Nephron progenitor cell (in vitro differentiated cells): ENCODE data around the gene DCP1B.

Source experiments
- DNase-seq: peaks from one replicate; pipeline ENCODE4 v3.0.0; 2021
- H3K27ac Mint-ChIP-seq: 2 replicates; pipeline ENCODE4 v1.8.0; 2021; ENCODE audit warnings: mild to moderate bottlenecking, moderate library complexity, mixed read lengths
- H3K27me3 Mint-ChIP-seq: 2 replicates; pipeline ENCODE4 v1.8.0; 2021; ENCODE audit warnings: mild to moderate bottlenecking, low read depth, mixed read lengths; ENCODE audit not compliant: poor library complexity
- H3K36me3 Mint-ChIP-seq: 2 replicates; pipeline ENCODE4 v1.8.0; 2021; ENCODE audit warnings: low read depth, mixed read lengths
- H3K4me1 Mint-ChIP-seq: 2 replicates; pipeline ENCODE4 v1.8.0; 2021; ENCODE audit warnings: mixed read lengths
- H3K4me3 Mint-ChIP-seq: 2 replicates; pipeline ENCODE4 v1.8.0; 2021; ENCODE audit warnings: mild to moderate bottlenecking, moderate library complexity, mixed read lengths
- H3K9me3 Mint-ChIP-seq: 2 replicates; pipeline ENCODE4 v1.8.0; 2021; ENCODE audit warnings: mild to moderate bottlenecking, moderate library complexity, mixed read lengths
- TF ChIP-seq, protein P1 (sequence below): fragments of 200-600 bp; sonication (generic); IDR thresholded peaks from 2 replicates; pipeline ENCODE4 v1.5.0; 2021; ENCODE audit warnings: antibody characterized with exemption

Gene DCP1B

DNA sequence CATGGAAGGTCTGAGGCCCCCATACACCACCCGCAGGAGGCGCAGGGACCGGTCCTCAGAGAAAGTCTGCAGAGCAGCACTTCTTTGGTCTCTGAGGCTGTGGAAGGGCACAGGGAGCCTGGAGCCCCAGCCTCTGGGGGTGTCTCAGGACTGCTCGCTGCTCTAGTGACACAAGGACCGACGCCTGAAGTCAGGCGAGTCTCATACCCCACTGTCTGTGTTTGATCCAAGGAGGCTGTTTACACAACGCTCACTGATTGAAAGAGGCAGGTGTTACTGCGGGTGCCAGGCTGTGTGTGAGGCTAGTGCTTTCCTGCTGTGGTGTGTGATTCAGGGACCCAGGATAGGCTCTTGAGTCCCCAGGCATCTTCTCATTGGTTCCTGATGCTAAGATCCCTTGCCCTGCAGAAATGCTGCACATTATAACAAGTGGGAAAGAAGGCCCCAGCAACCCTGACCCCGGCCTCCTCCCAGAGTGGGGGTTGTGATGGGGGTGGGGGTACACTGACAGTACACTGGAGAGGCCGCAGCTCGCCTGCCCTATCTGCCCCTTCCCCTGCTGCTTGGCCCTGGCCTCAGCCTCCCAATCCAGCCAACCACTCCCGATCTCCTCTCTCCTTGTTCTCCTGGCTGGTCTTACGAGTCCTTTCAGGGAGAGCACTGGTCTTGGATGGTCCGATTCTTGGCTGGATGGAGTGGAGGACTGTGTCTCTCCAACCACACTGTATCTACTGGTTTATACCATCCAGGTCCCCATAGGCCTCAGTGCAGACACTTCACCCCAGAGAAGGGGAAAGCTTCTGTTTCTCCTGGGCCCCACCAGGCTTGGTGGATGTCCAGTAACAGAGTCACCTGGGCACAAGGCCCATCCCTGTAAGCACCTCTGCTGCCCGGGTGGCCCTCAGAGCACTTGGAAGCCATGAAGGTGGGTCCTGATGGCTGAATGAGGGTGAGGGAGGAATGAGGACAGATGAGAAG, 92.4 kb downstream of the DCP1B start:
- Mint-ChIP-seq H3K4me3 (no peak overlapping the region), H3K27ac (no peak overlapping the region), H3K9me3 (peaks cover 15% of the 10 kb centered on the region), H3K4me1 (peaks cover 61% of the 10 kb centered on the region), H3K36me3 (peaks cover 4% of the 10 kb centered on the region), H3K27me3 (peaks cover 17% of the 10 kb centered on the region)
- DNase-seq, result no peak
- TF ChIP-seq, protein P1, sequence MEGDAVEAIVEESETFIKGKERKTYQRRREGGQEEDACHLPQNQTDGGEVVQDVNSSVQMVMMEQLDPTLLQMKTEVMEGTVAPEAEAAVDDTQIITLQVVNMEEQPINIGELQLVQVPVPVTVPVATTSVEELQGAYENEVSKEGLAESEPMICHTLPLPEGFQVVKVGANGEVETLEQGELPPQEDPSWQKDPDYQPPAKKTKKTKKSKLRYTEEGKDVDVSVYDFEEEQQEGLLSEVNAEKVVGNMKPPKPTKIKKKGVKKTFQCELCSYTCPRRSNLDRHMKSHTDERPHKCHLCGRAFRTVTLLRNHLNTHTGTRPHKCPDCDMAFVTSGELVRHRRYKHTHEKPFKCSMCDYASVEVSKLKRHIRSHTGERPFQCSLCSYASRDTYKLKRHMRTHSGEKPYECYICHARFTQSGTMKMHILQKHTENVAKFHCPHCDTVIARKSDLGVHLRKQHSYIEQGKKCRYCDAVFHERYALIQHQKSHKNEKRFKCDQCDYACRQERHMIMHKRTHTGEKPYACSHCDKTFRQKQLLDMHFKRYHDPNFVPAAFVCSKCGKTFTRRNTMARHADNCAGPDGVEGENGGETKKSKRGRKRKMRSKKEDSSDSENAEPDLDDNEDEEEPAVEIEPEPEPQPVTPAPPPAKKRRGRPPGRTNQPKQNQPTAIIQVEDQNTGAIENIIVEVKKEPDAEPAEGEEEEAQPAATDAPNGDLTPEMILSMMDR, result no peak

GRCh38 chr12:1910468-1910867, 93.8 kb downstream of the DCP1B start:
- peaks cover 29% of the 10 kb centered on the region for H3K9me3 Mint-ChIP-seq
- TF ChIP-seq, protein P1, result no peak
- no peak overlapping the region for H3K27ac Mint-ChIP-seq
- no peak for DNase-seq
- no peak overlapping the region for H3K4me3 Mint-ChIP-seq
- peaks cover 10% of the 10 kb centered on the region for H3K36me3 Mint-ChIP-seq
- H3K4me1 Mint-ChIP-seq, result peaks cover 47% of the 10 kb centered on the region
- peaks cover 21% of the 10 kb centered on the region for H3K27me3 Mint-ChIP-seq

GRCh38 chr12:1908758-1909157, 95.5 kb downstream of the DCP1B start:
- H3K4me3 Mint-ChIP-seq, result no peak overlapping the region
- TF ChIP-seq, protein P1, result no peak
- H3K9me3 Mint-ChIP-seq, result peaks cover 45% of the 10 kb centered on the region
- H3K27me3 Mint-ChIP-seq, result peaks cover 17% of the 10 kb centered on the region
- H3K27ac Mint-ChIP-seq, result no peak overlapping the region
- peaks cover 31% of the 10 kb centered on the region for H3K4me1 Mint-ChIP-seq
- DNase-seq, result no peak
- H3K36me3 Mint-ChIP-seq, result peaks cover 10% of the 10 kb centered on the region

DNA sequence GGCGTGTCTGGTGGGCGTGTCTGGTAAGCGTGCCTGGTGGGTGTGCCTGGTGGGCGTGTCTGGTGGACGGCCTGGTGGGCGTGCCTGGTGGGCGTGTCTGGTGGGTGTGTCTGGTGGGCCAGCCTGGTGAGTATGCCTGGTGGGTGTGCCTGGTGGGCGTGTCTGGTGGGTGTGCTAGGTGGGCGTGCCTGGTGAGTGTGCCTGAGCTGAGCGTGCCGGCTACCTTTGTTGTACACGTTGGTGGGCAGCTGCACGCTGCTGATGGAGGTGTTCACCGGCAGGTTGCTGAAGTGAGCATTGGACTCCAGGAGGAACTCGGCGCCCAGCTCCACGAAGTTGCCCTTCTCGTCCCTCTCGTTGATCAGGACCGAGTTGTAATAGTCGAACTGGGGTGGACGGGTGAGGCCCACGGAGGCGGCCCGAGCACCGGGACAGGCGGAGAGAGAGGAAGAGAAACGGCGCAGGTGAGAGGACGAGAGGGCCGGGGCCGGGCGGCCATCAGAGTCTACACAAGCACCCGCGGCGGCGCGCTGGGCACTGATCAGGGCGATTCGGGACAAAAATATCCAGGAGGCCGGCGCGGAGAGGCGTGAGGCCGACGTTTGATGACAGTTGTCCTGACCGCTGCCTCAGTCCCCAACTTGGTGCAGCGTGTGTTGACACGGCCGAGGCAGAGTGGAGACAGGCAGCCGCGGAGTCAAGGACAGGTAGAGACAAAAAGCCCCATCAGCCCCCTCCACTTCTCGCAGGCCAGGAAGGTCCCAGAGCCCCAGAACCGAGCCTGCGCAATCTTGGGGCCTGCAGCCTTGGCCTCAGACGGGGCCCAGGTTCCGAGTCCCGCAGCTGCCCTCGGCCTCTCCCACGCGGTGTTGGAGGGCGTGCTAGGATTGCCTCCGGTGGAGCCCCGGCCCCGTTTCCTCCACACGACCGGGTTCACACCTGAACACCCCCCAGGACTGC, 96.3 kb downstream of the DCP1B start:
- Mint-ChIP-seq H3K4me3 (no peak overlapping the region), H3K4me1 (peaks cover 22% of the 10 kb centered on the region), H3K36me3 (peaks cover 16% of the 10 kb centered on the region), H3K27me3 (peaks cover 17% of the 10 kb centered on the region), H3K27ac (no peak overlapping the region), H3K9me3 (peaks cover 53% of the 10 kb centered on the region)
- TF ChIP-seq, protein P1, result no peak
- no peak for DNase-seq

DNA sequence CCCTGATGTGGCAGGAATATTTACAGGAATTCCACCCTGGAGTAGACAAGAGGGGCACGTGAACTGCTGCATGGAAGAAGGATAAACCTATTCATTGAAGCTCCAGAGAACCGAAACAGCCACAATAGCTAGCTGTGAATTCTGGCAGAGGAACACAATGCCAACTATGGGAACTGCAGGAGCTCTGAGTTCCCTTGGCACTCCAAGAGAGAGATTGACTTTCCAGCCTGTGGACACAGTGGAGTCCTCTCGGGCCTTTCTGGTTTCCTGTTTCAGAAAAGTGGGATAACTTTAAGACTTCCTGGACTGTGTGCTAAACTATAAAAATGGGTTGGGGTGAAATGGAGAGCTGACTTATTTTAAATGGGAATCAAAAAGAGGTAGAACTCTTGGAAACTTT, 97.7 kb downstream of the DCP1B start:
- H3K4me1 Mint-ChIP-seq, result peaks cover 9% of the 10 kb centered on the region

More for the DNA sequence above, 97.7 kb downstream of the DCP1B start:
- Mint-ChIP-seq H3K4me3 (no peak overlapping the region), H3K27ac (no peak overlapping the region), H3K36me3 (peaks cover 19% of the 10 kb centered on the region), H3K9me3 (peaks cover 67% of the 10 kb centered on the region), H3K27me3 (peaks cover 17% of the 10 kb centered on the region)
- no peak for DNase-seq
- TF ChIP-seq, protein P1, result no peak
